Adrenal gland (tissue), 5 donors: Measurements from ENCODE around the gene RYR3.

Experiments
- CTCF ChIP-seq, 6 experiments: fragments of 450-650 bp in 4 of 6; fragments of 200-600 bp in 2 of 6; sonication (generic) in 1 of 6; IDR thresholded peaks; 1 replicate in 5 of 6; 2 replicates in 1 of 6; pipeline versions ENCODE4 v1.5.1 to v1.8.0; 2016 to 2021; ENCODE audit warnings: antibody characterized with exemption in 6 of 6, mild to moderate bottlenecking in 2 of 6, moderate library complexity in 1 of 6
- POLR2A ChIP-seq, 2 donors: fragments of 450-650 bp; IDR thresholded peaks; one replicate each; pipeline ENCODE4 v1.6.1; 2017; ENCODE audit warnings: antibody characterized with exemption in 2 of 2, mild to moderate bottlenecking in 2 of 2, moderate library complexity in 1 of 2
- donor health status: DM: no; HTN: no; CAD: no.

- TF ChIP-seq CTCF (IDR thresholded peaks at IDR 0.05) (no peak), POLR2A (IDR thresholded peaks at IDR 0.05) (no peak)
Observed at GRCh38 chr15:33656168-33656567, 345.4 kb downstream of the RYR3 start.
